HepG2 (cell line): ENCODE data around the gene KPNB1. TPM values are rescaled to one million over a fixed set of nuclear protein-coding genes. Genes with fewer than 3 reads are reported as not detected.
A peak's percentile ranks its signal among the peaks of the same experiment; 100 is the strongest.

Experiments
- CBFB ChIP-seq: sonication (generic); formaldehyde crosslinking; IDR thresholded peaks from 2 replicates; pipeline ENCODE4 v1.4.0; 2020; ENCODE audit warnings: missing genetic modification reagents
- E2F1 ChIP-seq: sonication (generic); formaldehyde crosslinking; IDR thresholded peaks from 2 replicates; pipeline ENCODE4 v1.5.0; 2020; ENCODE audit warnings: missing genetic modification reagents
- ETV6 ChIP-seq: sonication (generic); formaldehyde crosslinking; conservative IDR thresholded peaks from 2 replicates; pipeline ENCODE4 v1.4.0; 2020; ENCODE audit warnings: missing genetic modification reagents
- EZH2 ChIP-seq: conservative IDR thresholded peaks from 2 replicates; pipeline ENCODE4 v1.6.1; 2012; ENCODE audit warnings: mild to moderate bottlenecking, low read depth, low read length, moderate library complexity
- HMG20A ChIP-seq: IDR thresholded peaks from 2 replicates; pipeline ENCODE4 v1.6.1; 2016; ENCODE audit warnings: borderline replicate concordance
- HOXA5 ChIP-seq: sonication (generic); formaldehyde crosslinking; IDR thresholded peaks from 2 replicates; pipeline ENCODE4 v1.4.0; 2020; ENCODE audit warnings: missing genetic modification reagents
- ISL2 ChIP-seq: sonication (generic); formaldehyde crosslinking; IDR thresholded peaks from 2 replicates; pipeline ENCODE4 v1.5.0; 2020; ENCODE audit warnings: missing genetic modification reagents
- KAT2B ChIP-seq: fragments of 150-350 bp; IDR thresholded peaks from 2 replicates; pipeline ENCODE4 v1.6.1; 2014; ENCODE audit warnings: low read depth, low read length, borderline replicate concordance
- MATR3 ChIP-seq: sonication (generic); formaldehyde crosslinking; IDR thresholded peaks from 2 replicates; pipeline ENCODE4 v1.4.0; 2020; ENCODE audit warnings: missing genetic modification reagents
- MYNN ChIP-seq: sonication (generic); formaldehyde crosslinking; IDR thresholded peaks from 2 replicates; pipeline ENCODE4 v1.4.0; 2020; ENCODE audit warnings: mild to moderate bottlenecking, low read depth, missing genetic modification reagents
- NFIC ChIP-seq: IDR thresholded peaks from 2 replicates; pipeline ENCODE4 v1.6.1; 2012; ENCODE audit warnings: mild to moderate bottlenecking, low read length, inconsistent platforms
- NFYB ChIP-seq: sonication (generic); formaldehyde crosslinking; IDR thresholded peaks from 2 replicates; pipeline ENCODE4 v1.4.0; 2020; ENCODE audit warnings: missing genetic modification reagents
- NONO ChIP-seq, 2 experiments: fragments of 450-650 bp in 1 of 2; sonication (generic) in 1 of 2; formaldehyde crosslinking in 1 of 2; IDR thresholded peaks in 1 of 2; conservative IDR thresholded peaks in 1 of 2; 2 replicates each; pipeline versions ENCODE4 v1.6.1 to v1.8.0; 2017 to 2022; ENCODE audit warnings: mild to moderate bottlenecking in 1 of 2, missing genetic modification reagents in 1 of 2, moderate library complexity in 1 of 2
- PITX1 ChIP-seq: sonication (generic); formaldehyde crosslinking; IDR thresholded peaks from 2 replicates; pipeline ENCODE4 v1.5.1; 2020; ENCODE audit warnings: mild to moderate bottlenecking, missing genetic modification reagents
- RCOR2 ChIP-seq: IDR thresholded peaks from 2 replicates; pipeline ENCODE4 v1.6.1; 2016; ENCODE audit warnings: missing biosample characterization, missing genetic modification reagents
- RFXAP ChIP-seq: sonication (generic); formaldehyde crosslinking; IDR thresholded peaks from 2 replicates; pipeline ENCODE4 v1.4.0; 2020; ENCODE audit warnings: missing genetic modification reagents, borderline replicate concordance
- RXRB ChIP-seq: IDR thresholded peaks from 2 replicates; pipeline ENCODE4 v1.6.1; 2016; ENCODE audit warnings: borderline replicate concordance, missing genetic modification reagents, missing compliant biosample characterization
- TBX2 ChIP-seq: sonication (generic); formaldehyde crosslinking; IDR thresholded peaks from 2 replicates; pipeline ENCODE4 v1.5.0; 2020; ENCODE audit warnings: missing genetic modification reagents, mild to moderate bottlenecking, borderline replicate concordance
- TCF7L2 ChIP-seq: IDR thresholded peaks from 2 replicates; pipeline ENCODE4 v1.6.1; 2011; ENCODE audit warnings: mild to moderate bottlenecking, low read depth, low read length, moderate library complexity
- TGIF2 ChIP-seq: IDR thresholded peaks from 2 replicates; pipeline ENCODE4 v1.6.1; 2016; ENCODE audit warnings: control low read depth, missing compliant biosample characterization
- THAP11 ChIP-seq: IDR thresholded peaks from 2 replicates; pipeline ENCODE4 v1.6.1; 2016; ENCODE audit warnings: missing biosample characterization, missing genetic modification reagents
- TP53 ChIP-seq: sonication (generic); formaldehyde crosslinking; conservative IDR thresholded peaks from 2 replicates; pipeline ENCODE4 v1.4.0; 2020; ENCODE audit warnings: missing genetic modification reagents
- ZBTB26 ChIP-seq: IDR thresholded peaks from 2 replicates; pipeline ENCODE4 v1.6.1; 2016; ENCODE audit warnings: missing compliant biosample characterization, missing genetic modification reagents, borderline replicate concordance
- ZNF260 ChIP-seq: sonication (generic); formaldehyde crosslinking; IDR thresholded peaks from 2 replicates; pipeline ENCODE4 v1.4.0; 2020; ENCODE audit warnings: missing genetic modification reagents, low read depth, mild to moderate bottlenecking, borderline replicate concordance
- ZNF501 ChIP-seq: sonication (generic); formaldehyde crosslinking; IDR thresholded peaks from 2 replicates; pipeline ENCODE4 v1.5.1; 2020; ENCODE audit warnings: mild to moderate bottlenecking, moderate library complexity, missing genetic modification reagents
- ZNF619 ChIP-seq: sonication (generic); formaldehyde crosslinking; IDR thresholded peaks from 2 replicates; pipeline ENCODE4 v1.4.0; 2020; ENCODE audit warnings: mild to moderate bottlenecking, missing genetic modification reagents
- ZNF678 ChIP-seq: sonication (generic); formaldehyde crosslinking; IDR thresholded peaks from 2 replicates; pipeline ENCODE4 v1.4.0; 2020; ENCODE audit warnings: mild to moderate bottlenecking, missing genetic modification reagents
- ZNF740 ChIP-seq: sonication (generic); formaldehyde crosslinking; IDR thresholded peaks from 2 replicates; pipeline ENCODE4 v1.4.0; 2020; ENCODE audit warnings: missing genetic modification reagents
- ZNF784 ChIP-seq: sonication (generic); formaldehyde crosslinking; IDR thresholded peaks from 2 replicates; pipeline ENCODE4 v1.5.1; 2020; ENCODE audit warnings: missing genetic modification reagents, mild to moderate bottlenecking, borderline replicate concordance
- polyA plus RNA-seq, 8 experiments: library from polyadenylated mRNA; depleted of rRNA in 3 of 8; stranded (reverse) in 7 of 8; unstranded in 1 of 8; fragments of >200 nt; fragmentation: Illumina TruSeq in 4 of 8; extraction: Trizol in 4 of 8; gene quantifications; 2 replicates each; pipeline versions ENCODE4 v1.2.1 to v1.2.3, GENCODE V29; 2011 to 2016; ENCODE audit warnings: low read depth in 4 of 8, missing spikeins in 1 of 8, mixed read lengths in 1 of 8; ENCODE audit not compliant: insufficient read depth in 1 of 8
- total RNA-seq, 5 experiments: library from RNA; depleted of rRNA; stranded (reverse); fragments of >200 nt; fragmentation: Illumina TruSeq; extraction: Trizol; gene quantifications; 2 replicates each; pipeline ENCODE4 v1.2.3, GENCODE V29; 2016; ENCODE audit warnings: low read depth in 1 of 5

The KPNB1 gene
- total and polyA plus RNA-seq, 2 of the 13 experiments (the other 11 are each of a cell fraction or from before 2014, with no cell fraction given) = 164 to 424 TPM

GRCh38 chr17:47693731-47694580, 44.2 kb downstream of the KPNB1 start, which contains the start of gene TBKBP1 (continued):
- TF ChIP-seq E2F1 (CRISPR knock-in tag) (0 out of 2 replicates have a peak, but pooled peaks have one; percentile 26), RXRB (no peak), TBX2 (CRISPR knock-in tag) (no peak), EZH2 (no peak), RCOR2 (CRISPR knock-in tag) (no peak), NFYB (CRISPR knock-in tag) (no peak), PITX1 (CRISPR knock-in tag) (no peak), CBFB (CRISPR knock-in tag) (no peak), KAT2B (no peak), ETV6 (CRISPR knock-in tag) (no peak), MATR3 (CRISPR knock-in tag) (no peak), TGIF2 (CRISPR knock-in tag) (no peak), TP53 (CRISPR knock-in tag) (no peak), ZBTB26 (no peak), NONO (IDR thresholded peaks at IDR 0.05) (no peak), NONO (CRISPR knock-in tag; conservative IDR thresholded peaks at IDR 0.05) (no peak), ZNF260 (CRISPR knock-in tag) (no peak), HMG20A (no peak), RFXAP (CRISPR knock-in tag) (no peak), NFIC (no peak), ZNF678 (CRISPR knock-in tag) (no peak), ZNF619 (no peak), ZNF501 (CRISPR knock-in tag) (no peak), ISL2 (CRISPR knock-in tag) (0 out of 2 replicates have a peak, but pooled peaks have one; percentile 46), ZNF784 (CRISPR knock-in tag) (peak; percentile 38; the same call in 1 of the 2 replicates), THAP11 (CRISPR knock-in tag) (0 out of 2 replicates have a peak, but pooled peaks have one; percentile 40), ZNF740 (CRISPR knock-in tag) (peak; percentile 42; the same call in 1 of the 2 replicates), HOXA5 (CRISPR knock-in tag) (no peak; the same call in 1 of the 2 replicates), MYNN (CRISPR knock-in tag) (0 out of 2 replicates have a peak, but pooled peaks have one; percentile 17), TCF7L2 (no peak)
